NCI-H2081 (cell line): ENCODE measurements around the gene ACOX3.
A peak's percentile ranks its signal among the peaks of the same experiment; 100 is the strongest.
"Not testable (repeated sequence)": the region's sequence is repeated elsewhere in the genome, so short reads cannot be mapped to it uniquely, and the experiment has no call there.

Experiments
- DNase-seq, 2 experiments: peaks; one replicate each; lab custom pipeline; 2025; lab: John Stamatoyannopoulos, UW

The ACOX3 gene

GRCh38 chr4:8433136-8433535 lies 7.4 kb downstream of the ACOX3 start:
- DNase-seq: no peak

GRCh38 chr4:8431553-8431952 lies 9.0 kb downstream of the ACOX3 start:
- DNase-seq: no peak

- DNase-seq: peak; percentile 79 to 87
Measured at GRCh38 chr4:8428288-8429097, 12.0 kb downstream of the ACOX3 start.

- no peak for DNase-seq
Measured at GRCh38 chr4:8427761-8428287, 12.7 kb downstream of the ACOX3 start.

- no peak for DNase-seq
Measured at GRCh38 chr4:8427262-8427661, 13.3 kb downstream of the ACOX3 start.

GRCh38 chr4:8422786-8423185 lies 17.7 kb downstream of the ACOX3 start:
- no peak for DNase-seq

- DNase-seq: no peak
Measured at GRCh38 chr4:8422327-8422726, 18.2 kb downstream of the ACOX3 start.

GRCh38 chr4:8420151-8420550 lies 20.4 kb downstream of the ACOX3 start:
- not testable (repeated sequence) for DNase-seq

- no peak for DNase-seq
Measured at GRCh38 chr4:8419222-8420041, 21.1 kb downstream of the ACOX3 start.

- DNase-seq: no peak
Measured at GRCh38 chr4:8417071-8417614, 23.4 kb downstream of the ACOX3 start.

- no peak for DNase-seq
Measured at GRCh38 chr4:8414377-8414776, 26.1 kb downstream of the ACOX3 start.

GRCh38 chr4:8412288-8412687 lies 28.2 kb downstream of the ACOX3 start:
- DNase-seq: no peak

GRCh38 chr4:8411351-8412180 lies 29.0 kb downstream of the ACOX3 start:
- no peak for DNase-seq

- DNase-seq: peak; percentile 34 to 48
Measured at GRCh38 chr4:8410641-8411271, 29.8 kb downstream of the ACOX3 start.

- no peak for DNase-seq
Measured at GRCh38 chr4:8410066-8410625, 30.4 kb downstream of the ACOX3 start.

- DNase-seq: no peak
Measured at GRCh38 chr4:8409264-8410065, 31.1 kb downstream of the ACOX3 start.

GRCh38 chr4:8407756-8408155 lies 32.8 kb downstream of the ACOX3 start:
- peak in 1 of 2 experiments; percentile 24 for DNase-seq

- no peak for DNase-seq
Measured at GRCh38 chr4:8407316-8407715, 33.2 kb downstream of the ACOX3 start.

- peak in 1 of 2 experiments; percentile 32 for DNase-seq
Measured at GRCh38 chr4:8406887-8407286, 33.6 kb downstream of the ACOX3 start.

- no peak for DNase-seq
Measured at GRCh38 chr4:8405516-8405875, 35.0 kb downstream of the ACOX3 start.
